MM.1S (cell line): Measurements from ENCODE around the gene SUCLA2.

Source experiments
- DNase-seq: peaks from one replicate; pipeline ENCODE4 v3.0.0-alpha.2; 2015
- H2AFZ ChIP-seq: fragments of 300-600 bp; sonication (generic); 2 replicates; pipeline ENCODE4 v1.6.0; 2016; ENCODE audit warnings: antibody characterized with exemption, low read length
- H3F3A ChIP-seq: fragments of 300-600 bp; sonication (generic); 2 replicates; pipeline ENCODE4 v1.6.1; 2016; ENCODE audit warnings: mild to moderate bottlenecking, antibody characterized with exemption, low read length, moderate library complexity, mixed read lengths; ENCODE audit not compliant: insufficient read depth
- H3K27ac ChIP-seq: fragments of 300-600 bp; sonication (generic); 2 replicates; pipeline ENCODE4 v1.5.1; 2016; ENCODE audit warnings: mild to moderate bottlenecking, low read length
- H3K27me3 ChIP-seq: fragments of 300-600 bp; sonication (generic); replicated peaks from 2 replicates; pipeline ENCODE4 v1.6.0; 2016; ENCODE audit warnings: low read length; ENCODE audit not compliant: insufficient read depth
- H3K36me3 ChIP-seq: fragments of 300-600 bp; sonication (generic); replicated peaks from 2 replicates; pipeline ENCODE4 v1.6.1; 2016; ENCODE audit warnings: mild to moderate bottlenecking, low read length, mixed read lengths; ENCODE audit not compliant: insufficient read depth
- H3K4me1 ChIP-seq: fragments of 300-600 bp; sonication (generic); 2 replicates; pipeline ENCODE4 v1.6.1; 2016; ENCODE audit warnings: low read length, mixed read lengths
- H3K4me2 ChIP-seq: fragments of 300-600 bp; sonication (generic); 2 replicates; pipeline ENCODE4 v1.6.0; 2016; ENCODE audit warnings: low read depth, low read length
- H3K4me3 ChIP-seq: fragments of 300-600 bp; sonication (generic); 2 replicates; pipeline ENCODE4 v1.5.1; 2016; ENCODE audit warnings: low read length, mixed read lengths
- H3K79me2 ChIP-seq: fragments of 300-600 bp; sonication (generic); 2 replicates; pipeline ENCODE4 v1.6.1; 2016; ENCODE audit warnings: mixed run types, low read length, mixed read lengths
- H3K9ac ChIP-seq: fragments of 300-600 bp; sonication (generic); 2 replicates; pipeline ENCODE4 v1.6.1; 2016; ENCODE audit warnings: low read length, mixed read lengths
- H3K9me2 ChIP-seq: fragments of 300-600 bp; sonication (generic); replicated peaks from 2 replicates; pipeline ENCODE4 v1.6.1; 2016; ENCODE audit warnings: mild to moderate bottlenecking, low read length, mixed read lengths; ENCODE audit not compliant: insufficient read depth
- H3K9me3 ChIP-seq: fragments of 300-600 bp; sonication (generic); replicated peaks from 2 replicates; pipeline ENCODE4 v1.6.1; 2016; ENCODE audit warnings: mild to moderate bottlenecking, low read length, mixed read lengths; ENCODE audit not compliant: insufficient read depth
- H4K20me1 ChIP-seq: fragments of 300-600 bp; sonication (generic); 2 replicates; pipeline ENCODE4 v1.6.1; 2016; ENCODE audit warnings: mild to moderate bottlenecking, low read length, moderate library complexity, mixed read lengths; ENCODE audit not compliant: insufficient read depth
- CTCF ChIP-seq: fragments of 300-600 bp; sonication (generic); IDR thresholded peaks from 2 replicates; pipeline ENCODE4 v1.5.1; 2016; ENCODE audit warnings: antibody characterized with exemption, low read length, mixed read lengths
- EZH2 ChIP-seq: fragments of 300-600 bp; sonication (generic); optimal IDR thresholded peaks from 2 replicates; pipeline ENCODE3; 2017; ENCODE audit warnings: low read depth, mild to moderate bottlenecking, antibody characterized with exemption, low read length, mixed read lengths
- EZH2phosphoT487 ChIP-seq: fragments of 300-600 bp; sonication (generic); IDR thresholded peaks from 2 replicates; pipeline ENCODE4 v1.6.1; 2018; ENCODE audit warnings: antibody characterized with exemption, low read length

The SUCLA2 gene

GRCh38 chr13:47901441-47901840, 99.6 kb downstream of the SUCLA2 start:
- H3K27me3 ChIP-seq = no peaks in the 10 kb centered on the region
- no peaks in the 10 kb centered on the region for H3K9me2 ChIP-seq
- TF ChIP-seq CTCF = no peak
- no peak for TF ChIP-seq EZH2phosphoT487
- no peak for TF ChIP-seq EZH2
- H3K4me1 ChIP-seq = no peaks in the 10 kb centered on the region
- H3K79me2 ChIP-seq = no peaks in the 10 kb centered on the region
- H4K20me1 ChIP-seq = no peaks in the 10 kb centered on the region
- H3F3A ChIP-seq = no peaks in the 10 kb centered on the region
- no peak overlapping the region for H3K9ac ChIP-seq
- H3K27ac ChIP-seq = no peak overlapping the region
- H3K36me3 ChIP-seq = no peaks in the 10 kb centered on the region
- H3K4me2 ChIP-seq = no peak overlapping the region
- H2AFZ ChIP-seq = no peak overlapping the region
- DNase-seq = no peak
- no peak overlapping the region for H3K4me3 ChIP-seq
- H3K9me3 ChIP-seq = no peaks in the 10 kb centered on the region

GRCh38 chr13:47898080-47898479, 103.0 kb downstream of the SUCLA2 start:
- Histone ChIP-seq H3K27ac (no peak overlapping the region), H3K79me2 (no peaks in the 10 kb centered on the region), H3K4me3 (no peak overlapping the region), H2AFZ (no peak overlapping the region), H3K4me2 (no peak overlapping the region), H3K9ac (no peak overlapping the region), H3K4me1 (no peaks in the 10 kb centered on the region), H3K9me3 (no peaks in the 10 kb centered on the region), H3F3A (no peaks in the 10 kb centered on the region), H3K36me3 (no peaks in the 10 kb centered on the region), H3K27me3 (no peaks in the 10 kb centered on the region), H4K20me1 (no peaks in the 10 kb centered on the region), H3K9me2 (no peaks in the 10 kb centered on the region)
- TF ChIP-seq CTCF (no peak), EZH2 (no peak), EZH2phosphoT487 (no peak)
- no peak for DNase-seq

- H3F3A ChIP-seq = no peaks in the 10 kb centered on the region
- H3K79me2 ChIP-seq = no peaks in the 10 kb centered on the region
- no peaks in the 10 kb centered on the region for H3K9me2 ChIP-seq
- H4K20me1 ChIP-seq = no peaks in the 10 kb centered on the region
- no peak overlapping the region for H3K4me3 ChIP-seq
- no peak overlapping the region for H3K9ac ChIP-seq
- no peaks in the 10 kb centered on the region for H3K36me3 ChIP-seq
- no peak overlapping the region for H3K27ac ChIP-seq
- H3K27me3 ChIP-seq = no peaks in the 10 kb centered on the region
- no peak overlapping the region for H3K4me2 ChIP-seq
- H3K9me3 ChIP-seq = no peaks in the 10 kb centered on the region
- no peak for DNase-seq
- TF ChIP-seq CTCF (no peak), EZH2 (no peak), EZH2phosphoT487 (no peak)
- H2AFZ ChIP-seq = no peak overlapping the region
- H3K4me1 ChIP-seq = no peaks in the 10 kb centered on the region
These were observed 103.5 kb downstream of the SUCLA2 start for GRCh38 chr13:47897411-47898050.
